Measurements from ENCODE around the gene DHX35.

The DHX35 gene

GRCh38 chr20:38997622-38998021 is 35.5 kb downstream of the DHX35 start:
- Histone ChIP-seq H3K4me3 (ENCODE audit: severe bottlenecking) (no peak overlapping the region), H3K36me3 (ENCODE audit: low read depth) (peaks cover 98% of the 10 kb centered on the region), H3K27ac (ENCODE audit: poor library complexity, severe bottlenecking) (no peak overlapping the region), H3K4me1 (ENCODE audit: insufficient read depth, poor library complexity, severe bottlenecking) (peaks cover 2% of the 10 kb centered on the region), H3K9me3 (ENCODE audit: severe bottlenecking) (no peaks in the 10 kb centered on the region), H3K27me3 (ENCODE audit: insufficient read depth, poor library complexity, severe bottlenecking) (no peaks in the 10 kb centered on the region)
- DNase-seq (ENCODE audit: low spot score), result no peak
- TF ChIP-seq CTCF (IDR thresholded peaks at IDR 0.05; ENCODE audit: poor library complexity, severe bottlenecking), result no peak
- no peak for ATAC-seq (ENCODE audit: low read depth)

GRCh38 chr20:38999217-38999616 is 37.1 kb downstream of the DHX35 start:
- ATAC-seq (ENCODE audit: low read depth) (no peak), DNase-seq (ENCODE audit: low spot score) (no peak)
- H3K27me3 ChIP-seq (ENCODE audit: insufficient read depth, poor library complexity, severe bottlenecking), result no peaks in the 10 kb centered on the region
- H3K4me1 ChIP-seq (ENCODE audit: insufficient read depth, poor library complexity, severe bottlenecking), result no peaks in the 10 kb centered on the region
- H3K9me3 ChIP-seq (ENCODE audit: severe bottlenecking), result no peaks in the 10 kb centered on the region
- peaks cover 98% of the 10 kb centered on the region for H3K36me3 ChIP-seq (ENCODE audit: low read depth)
- no peak for TF ChIP-seq CTCF (IDR thresholded peaks at IDR 0.05; ENCODE audit: poor library complexity, severe bottlenecking)
- H3K4me3 ChIP-seq (ENCODE audit: severe bottlenecking), result no peak overlapping the region
- H3K27ac ChIP-seq (ENCODE audit: poor library complexity, severe bottlenecking), result no peak overlapping the region

- Histone ChIP-seq H3K36me3 (ENCODE audit: low read depth) (peaks cover 98% of the 10 kb centered on the region), H3K4me3 (ENCODE audit: severe bottlenecking) (no peak overlapping the region), H3K27ac (ENCODE audit: poor library complexity, severe bottlenecking) (no peak overlapping the region), H3K9me3 (ENCODE audit: severe bottlenecking) (no peaks in the 10 kb centered on the region), H3K4me1 (ENCODE audit: insufficient read depth, poor library complexity, severe bottlenecking) (peaks cover 6% of the 10 kb centered on the region), H3K27me3 (ENCODE audit: insufficient read depth, poor library complexity, severe bottlenecking) (no peaks in the 10 kb centered on the region)
- ATAC-seq (ENCODE audit: low read depth), result no peak
- no peak for TF ChIP-seq CTCF (IDR thresholded peaks at IDR 0.05; ENCODE audit: poor library complexity, severe bottlenecking)
- DNase-seq (ENCODE audit: low spot score), result no peak
Observed at GRCh38 chr20:38999965-39000910, 38.1 kb downstream of the DHX35 start.

GRCh38 chr20:39004508-39004907 is 42.4 kb downstream of the DHX35 start:
- peak; percentile 71 for ATAC-seq (ENCODE audit: low read depth)
- no peaks in the 10 kb centered on the region for H3K27me3 ChIP-seq (ENCODE audit: insufficient read depth, poor library complexity, severe bottlenecking)
- no peak for TF ChIP-seq CTCF (IDR thresholded peaks at IDR 0.05; ENCODE audit: poor library complexity, severe bottlenecking)
- H3K27ac ChIP-seq (ENCODE audit: poor library complexity, severe bottlenecking), result no peak overlapping the region
- H3K9me3 ChIP-seq (ENCODE audit: severe bottlenecking), result no peaks in the 10 kb centered on the region
- no peak overlapping the region for H3K4me3 ChIP-seq (ENCODE audit: severe bottlenecking)
- peaks cover 6% of the 10 kb centered on the region for H3K4me1 ChIP-seq (ENCODE audit: insufficient read depth, poor library complexity, severe bottlenecking)
- H3K36me3 ChIP-seq (ENCODE audit: low read depth), result peaks cover 98% of the 10 kb centered on the region
- DNase-seq (ENCODE audit: low spot score), result no peak

- peaks cover 99% of the 10 kb centered on the region for H3K36me3 ChIP-seq (ENCODE audit: low read depth)
- ATAC-seq (ENCODE audit: low read depth), result no peak
- no peak for TF ChIP-seq CTCF (IDR thresholded peaks at IDR 0.05; ENCODE audit: poor library complexity, severe bottlenecking)
- peaks cover 5% of the 10 kb centered on the region for H3K4me1 ChIP-seq (ENCODE audit: insufficient read depth, poor library complexity, severe bottlenecking)
- H3K27me3 ChIP-seq (ENCODE audit: insufficient read depth, poor library complexity, severe bottlenecking), result no peaks in the 10 kb centered on the region
- no peak overlapping the region for H3K27ac ChIP-seq (ENCODE audit: poor library complexity, severe bottlenecking)
- no peaks in the 10 kb centered on the region for H3K9me3 ChIP-seq (ENCODE audit: severe bottlenecking)
- no peak overlapping the region for H3K4me3 ChIP-seq (ENCODE audit: severe bottlenecking)
- no peak for DNase-seq (ENCODE audit: low spot score)
Observed at GRCh38 chr20:39009348-39009747, 47.2 kb downstream of the DHX35 start.

Data from RWPE2 (cell line).